H1 (cell line): ENCODE data around the gene RXRA. TPM values are rescaled to one million over a fixed set of nuclear protein-coding genes. Genes with fewer than 3 reads are reported as not detected.
A peak's percentile ranks its signal among the peaks of the same experiment; 100 is the strongest.

ENCODE experiments used
- CTCF ChIA-PET: fragments of 300-600 bp; sonication (Branson Sonifier 250); formaldehyde crosslinking; loops from one replicate; lab custom pipeline; 2021; ENCODE audit not compliant: partially characterized antibody; lab: Charles Lee
- POLR2A ChIA-PET: fragments of 300-600 bp; sonication (Branson Sonifier 250); formaldehyde crosslinking; loops from one replicate; lab custom pipeline; 2021; ENCODE audit warnings: inconsistent platforms; ENCODE audit not compliant: partially characterized antibody; lab: Charles Lee
- DNase-seq, 2 experiments: peaks; one replicate each; pipeline versions ENCODE4 v3.0.0 to v3.0.0-alpha.2; 2010 to 2022; ENCODE audit warnings: low spot score in 2 of 2, low read depth in 1 of 2, mixed read lengths in 1 of 2
- FAIRE-seq: peaks from 2 replicates; lab custom pipeline; 2011; peaks lifted over from hg19 to GRCh38; lab: Jason Lieb, UNC
- H2AFZ ChIP-seq: 2 replicates; pipeline ENCODE4 v1.8.1; 2012; ENCODE audit warnings: low read length, inconsistent platforms
- H2AK5ac ChIP-seq: 2 replicates; pipeline ENCODE4 v1.6.1; 2013; ENCODE audit warnings: low read depth, low read length
- H2BK120ac ChIP-seq: replicated peaks from 2 replicates; pipeline ENCODE3; 2013; ENCODE audit warnings: low read depth, low read length, inconsistent platforms
- H2BK12ac ChIP-seq: 2 replicates; pipeline ENCODE4 v1.6.1; 2013; ENCODE audit warnings: low read depth, low read length
- H2BK15ac ChIP-seq: 2 replicates; pipeline ENCODE4 v1.6.1; 2013; ENCODE audit warnings: low read length
- H2BK20ac ChIP-seq: 2 replicates; pipeline ENCODE4 v1.6.1; 2013; ENCODE audit warnings: low read length
- H2BK5ac ChIP-seq: 2 replicates; pipeline ENCODE4 v1.6.1; 2013; ENCODE audit warnings: low read depth, low read length
- H3K14ac ChIP-seq: 2 replicates; pipeline ENCODE4 v1.6.1; 2013; ENCODE audit warnings: inconsistent platforms; ENCODE audit not compliant: insufficient read length
- H3K18ac ChIP-seq: 2 replicates; pipeline ENCODE4 v1.6.1; 2013; ENCODE audit warnings: low read length; ENCODE audit errors: extremely low read depth
- H3K23ac ChIP-seq: 2 replicates; pipeline ENCODE4 v1.6.1; 2013; ENCODE audit warnings: inconsistent platforms; ENCODE audit not compliant: insufficient read length
- H3K23me2 ChIP-seq: 2 replicates; pipeline ENCODE4 v1.6.1; 2013; ENCODE audit warnings: low read depth, low read length
- H3K27ac ChIP-seq: 2 replicates; pipeline ENCODE4 v1.6.1; 2011; ENCODE audit warnings: low read depth, low read length, inconsistent platforms
- H3K27me3 ChIP-seq, 4 experiments: replicated peaks in 1 of 4; 1 replicate in 1 of 4; 2 replicates in 3 of 4; pipeline versions ENCODE4 v1.6.1 to v1.8.1; 2011 to 2013; ENCODE audit warnings: low read length in 3 of 4, mild to moderate bottlenecking in 3 of 4, inconsistent platforms in 2 of 4, mixed read lengths in 2 of 4, moderate library complexity in 1 of 4; ENCODE audit not compliant: control insufficient read depth in 3 of 4, insufficient read depth in 3 of 4; ENCODE audit errors: extremely low read depth in 1 of 4
- H3K36me3 ChIP-seq, 4 experiments: 2 replicates each; pipeline versions ENCODE4 v1.6.1 to v1.8.1; 2011 to 2013; ENCODE audit warnings: mild to moderate bottlenecking in 4 of 4, low read length in 3 of 4, moderate library complexity in 2 of 4, control low read depth in 1 of 4, inconsistent platforms in 1 of 4; ENCODE audit not compliant: insufficient read depth in 4 of 4, control insufficient read depth in 2 of 4
- H3K4ac ChIP-seq: replicated peaks from 2 replicates; pipeline ENCODE3; 2013; ENCODE audit warnings: low read length, low read depth, mixed read lengths, inconsistent platforms; ENCODE audit not compliant: insufficient read length
- H3K4me1 ChIP-seq, 4 experiments: replicated peaks in 1 of 4; 1 replicate in 1 of 4; 2 replicates in 3 of 4; pipeline versions ENCODE4 v1.6.1 to v1.8.1; 2011 to 2013; ENCODE audit warnings: low read length in 3 of 4, inconsistent platforms in 2 of 4, mixed read lengths in 1 of 4; ENCODE audit not compliant: insufficient read depth in 4 of 4, control insufficient read depth in 3 of 4
- H3K4me2 ChIP-seq, 2 experiments: 2 replicates each; pipeline versions ENCODE4 v1.6.1 to v1.8.1; 2011 to 2013; ENCODE audit warnings: low read depth in 2 of 2, low read length in 2 of 2, control low read depth in 1 of 2, inconsistent platforms in 1 of 2, mild to moderate bottlenecking in 1 of 2; ENCODE audit not compliant: insufficient read depth in 1 of 2
- H3K4me3 ChIP-seq, 4 experiments: fragments of 200-600, 300-600 bp in 1 of 4; sonication (generic), shearing (Covaris generic), sonication (Bioruptor Twin) in 1 of 4; 2 replicates each; pipeline versions ENCODE4 v1.5.1 to v1.8.1; 2011 to 2016; ENCODE audit warnings: low read length in 4 of 4, low read depth in 3 of 4, control low read depth in 2 of 4, inconsistent platforms in 2 of 4, mild to moderate bottlenecking in 2 of 4, mixed read lengths in 1 of 4, moderate library complexity in 1 of 4; ENCODE audit not compliant: insufficient read depth in 2 of 4; ENCODE audit errors: extremely low read depth in 1 of 4
- H3K56ac ChIP-seq: replicated peaks from 2 replicates; pipeline ENCODE3; 2013; ENCODE audit warnings: low read depth, mild to moderate bottlenecking, mixed read lengths, low read length, inconsistent platforms; ENCODE audit not compliant: insufficient read length
- H3K79me1 ChIP-seq: 2 replicates; pipeline ENCODE4 v1.6.1; 2013; ENCODE audit warnings: low read depth, low read length, control low read depth
- H3K79me2 ChIP-seq, 2 experiments: 2 replicates each; pipeline versions ENCODE4 v1.6.1 to v1.8.1; 2012 to 2013; ENCODE audit warnings: low read length in 2 of 2, mild to moderate bottlenecking in 2 of 2, inconsistent platforms in 1 of 2; ENCODE audit not compliant: insufficient read depth in 2 of 2, control insufficient read depth in 1 of 2
- H3K9ac ChIP-seq, 4 experiments: replicated peaks in 1 of 4; 1 replicate in 1 of 4; 2 replicates in 3 of 4; pipeline versions ENCODE4 v1.6.1 to v1.8.1; 2011 to 2013; ENCODE audit warnings: low read depth in 3 of 4, low read length in 3 of 4, control low read depth in 2 of 4, mild to moderate bottlenecking in 2 of 4, moderate library complexity in 2 of 4, inconsistent platforms in 1 of 4; ENCODE audit errors: extremely low read depth in 1 of 4
- H3K9me3 ChIP-seq, 2 experiments: 2 replicates each; pipeline versions ENCODE4 v1.6.1 to v1.8.1; 2012 to 2013; ENCODE audit warnings: mild to moderate bottlenecking in 2 of 2, moderate library complexity in 2 of 2, control low read depth in 1 of 2, inconsistent platforms in 1 of 2, low read depth in 1 of 2, low read length in 1 of 2, mixed read lengths in 1 of 2; ENCODE audit not compliant: insufficient read depth in 2 of 2
- H4K20me1 ChIP-seq, 2 experiments: replicated peaks in 1 of 2; 2 replicates each; pipeline versions ENCODE3 to v1.8.1; 2011 to 2013; ENCODE audit warnings: inconsistent platforms in 2 of 2, low read length in 2 of 2, mild to moderate bottlenecking in 1 of 2; ENCODE audit not compliant: insufficient read depth in 2 of 2, control insufficient read depth in 1 of 2
- H4K5ac ChIP-seq: 2 replicates; pipeline ENCODE4 v1.6.1; 2013; ENCODE audit warnings: low read length, low read depth, mixed read lengths, inconsistent platforms; ENCODE audit not compliant: insufficient read length
- H4K8ac ChIP-seq: 2 replicates; pipeline ENCODE4 v1.8.0; 2013; ENCODE audit warnings: mild to moderate bottlenecking, moderate library complexity, low read length, inconsistent platforms; ENCODE audit not compliant: insufficient read depth; ENCODE audit errors: extremely low read depth
- H4K91ac ChIP-seq: replicated peaks from 2 replicates; pipeline ENCODE3; 2013; ENCODE audit warnings: low read length, mixed read lengths, inconsistent platforms; ENCODE audit not compliant: insufficient read length
- CREB1 ChIP-seq: IDR thresholded peaks from 2 replicates; pipeline ENCODE4 v1.6.1; 2012; ENCODE audit warnings: inconsistent platforms
- RAD21 ChIP-seq, 2 experiments: IDR thresholded peaks in 1 of 2; conservative IDR thresholded peaks in 1 of 2; 2 replicates each; pipeline ENCODE4 v1.6.1; 2011; ENCODE audit warnings: low read depth in 2 of 2, low read length in 2 of 2, improper control_type of control experiment in 1 of 2, inconsistent platforms in 1 of 2, mild to moderate bottlenecking in 1 of 2, moderate library complexity in 1 of 2
- SIN3A ChIP-seq, 2 experiments: IDR thresholded peaks in 1 of 2; conservative IDR thresholded peaks in 1 of 2; 2 replicates each; pipeline ENCODE4 v1.6.1; 2011 to 2012; ENCODE audit warnings: low read length in 2 of 2, improper control_type of control experiment in 1 of 2, low read depth in 1 of 2, mild to moderate bottlenecking in 1 of 2
- USF2 ChIP-seq: IDR thresholded peaks from 2 replicates; pipeline ENCODE4 v1.6.1; 2011; ENCODE audit warnings: low read length, improper control_type of control experiment
- WGBS, 2 experiments: shearing (Covaris generic) in 1 of 2; methylation state at CpG; one replicate each; pipeline versions ENCODE4 v1.1.6 to v1.1.7; 2013 to 2015; ENCODE audit warnings: low lambda C conversion rate in 2 of 2, mixed read lengths in 2 of 2, inconsistent platforms in 1 of 2, low coverage in 1 of 2, missing lambda C conversion rate in 1 of 2; ENCODE audit not compliant: insufficient replicate concordance in 2 of 2, insufficient coverage in 1 of 2, insufficient read length in 1 of 2; ENCODE audit errors: extremely low coverage in 1 of 2, missing lambda C conversion rate in 1 of 2; 5-methylcytosine and 5-hydroxymethylcytosine counted together
- polyA plus RNA-seq, 7 experiments: library from polyadenylated mRNA; depleted of rRNA in 3 of 7; stranded (reverse) in 5 of 7; unstranded in 2 of 7; fragments of >200 nt in 5 of 7; fragments of 200-250 nt in 2 of 7; gene quantifications; 1 replicate in 5 of 7; 2 replicates in 1 of 7; 4 replicates in 1 of 7; pipeline versions ENCODE4 v1.2.1 to v1.2.3, GENCODE V29; 2011 to 2013; ENCODE audit warnings: missing spikeins in 2 of 7, mixed read lengths in 2 of 7
- total RNA-seq: library from RNA; stranded (reverse); fragmentation: NEBNext Ultra II Directional; extraction: Animal tissue kit (Norgen Biotek cat#: 25700); gene quantifications from 2 replicates; pipeline ENCODE4 v1.2.1, GENCODE V29; 2021
- TF ChIP-seq, protein P1 (sequence below), 3 experiments: IDR thresholded peaks; 1 replicate in 2 of 3; 2 replicates in 1 of 3; pipeline versions ENCODE4 v1.5.1 to v1.6.1; 2011; ENCODE audit warnings: low read length in 3 of 3, mild to moderate bottlenecking in 3 of 3, inconsistent platforms in 2 of 3, low read depth in 1 of 3, moderate library complexity in 1 of 3; ENCODE audit not compliant: insufficient read depth in 1 of 3; ENCODE audit errors: control extremely low read depth in 1 of 3

The RXRA gene
- total and polyA plus RNA-seq, 2 of the 8 experiments (the other 6 are each of a cell fraction or from before 2014, with no cell fraction given): 9.8 to 29.4 TPM

DNA sequence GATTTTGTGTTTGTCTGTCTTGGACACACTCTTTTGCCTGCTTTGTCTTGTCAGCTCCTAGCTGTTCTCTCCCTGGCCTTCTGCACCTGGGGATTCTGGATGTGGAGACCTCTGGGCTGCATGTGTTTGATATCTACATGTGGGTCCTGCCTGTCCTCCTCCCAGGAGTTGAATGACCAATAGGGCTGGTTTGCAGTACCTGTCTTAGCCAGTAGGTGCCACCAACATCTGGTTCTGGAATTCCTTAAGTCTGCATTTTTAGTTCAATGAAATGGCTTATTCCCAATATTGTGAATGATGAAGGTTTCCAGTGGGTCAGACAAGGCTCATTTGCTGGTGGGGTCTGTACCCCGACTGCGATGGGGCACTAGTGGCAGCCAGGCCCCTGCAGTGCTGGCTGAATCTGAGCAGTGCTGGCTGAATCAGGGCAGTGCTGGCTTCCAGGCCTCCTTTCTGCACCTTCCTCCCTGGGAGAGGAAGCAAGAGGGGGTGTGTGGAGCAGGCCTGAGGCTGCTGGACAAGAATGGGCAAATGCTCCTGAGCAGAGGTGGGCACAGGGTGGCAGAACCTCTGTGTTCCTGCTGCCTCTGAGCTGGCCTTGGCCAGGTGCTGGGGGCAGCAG, 73.3 kb downstream of the RXRA start:
- Histone ChIP-seq H4K20me1 (peaks cover 3 to 8% of the 10 kb centered on the region in 2 experiments), H3K9ac (no peak overlapping the region), H3K4me2 (no peak overlapping the region), H2AFZ (no peak overlapping the region), H3K27me3 (no peaks in the 10 kb centered on the region), H2BK15ac (no peak overlapping the region), H3K79me2 (peaks cover 0 to 25% of the 10 kb centered on the region in 2 experiments; a peak in 1 of 4 replicates), H2BK5ac (no peak overlapping the region), H3K9me3 (peaks cover 10 to 11% of the 10 kb centered on the region in 2 experiments), H4K5ac (no peak overlapping the region), H3K4ac (no peak overlapping the region), H2BK12ac (no peak overlapping the region), H3K27ac (no peak overlapping the region; the same call in 1 of the 2 replicates), H2AK5ac (no peak overlapping the region), H3K79me1 (peaks cover 8% of the 10 kb centered on the region), H3K56ac (no peak overlapping the region), H3K18ac (no peak overlapping the region), H4K91ac (no peak overlapping the region), H3K23me2 (no peaks in the 10 kb centered on the region), H3K23ac (no peak overlapping the region), H3K4me3 (no peak overlapping the region), H4K8ac (no peak overlapping the region; the same call in 1 of the 2 replicates), H3K4me1 (peaks cover 0 to 4% (median 1%) of the 10 kb centered on the region in 4 experiments; a peak in 2 of 7 replicates), H3K36me3 (no peaks in the 10 kb centered on the region), H2BK120ac (no peak overlapping the region), H2BK20ac (no peak overlapping the region), H3K14ac (no peak overlapping the region)
- peak in 1 of 2 experiments; percentile 28; a peak in 2 of 4 replicates for TF ChIP-seq RAD21 (IDR thresholded peaks at IDR 0.05 in 1 of 2, conservative IDR thresholded peaks at IDR 0.05 in 1 of 2; ENCODE audit: low read depth in 2 of 2, low read length in 2 of 2)
- TF ChIP-seq, protein P1, sequence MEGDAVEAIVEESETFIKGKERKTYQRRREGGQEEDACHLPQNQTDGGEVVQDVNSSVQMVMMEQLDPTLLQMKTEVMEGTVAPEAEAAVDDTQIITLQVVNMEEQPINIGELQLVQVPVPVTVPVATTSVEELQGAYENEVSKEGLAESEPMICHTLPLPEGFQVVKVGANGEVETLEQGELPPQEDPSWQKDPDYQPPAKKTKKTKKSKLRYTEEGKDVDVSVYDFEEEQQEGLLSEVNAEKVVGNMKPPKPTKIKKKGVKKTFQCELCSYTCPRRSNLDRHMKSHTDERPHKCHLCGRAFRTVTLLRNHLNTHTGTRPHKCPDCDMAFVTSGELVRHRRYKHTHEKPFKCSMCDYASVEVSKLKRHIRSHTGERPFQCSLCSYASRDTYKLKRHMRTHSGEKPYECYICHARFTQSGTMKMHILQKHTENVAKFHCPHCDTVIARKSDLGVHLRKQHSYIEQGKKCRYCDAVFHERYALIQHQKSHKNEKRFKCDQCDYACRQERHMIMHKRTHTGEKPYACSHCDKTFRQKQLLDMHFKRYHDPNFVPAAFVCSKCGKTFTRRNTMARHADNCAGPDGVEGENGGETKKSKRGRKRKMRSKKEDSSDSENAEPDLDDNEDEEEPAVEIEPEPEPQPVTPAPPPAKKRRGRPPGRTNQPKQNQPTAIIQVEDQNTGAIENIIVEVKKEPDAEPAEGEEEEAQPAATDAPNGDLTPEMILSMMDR (IDR thresholded peaks at IDR 0.05; ENCODE audit: control extremely low read depth in 1 of 3, insufficient read depth in 1 of 3, low read depth in 1 of 3, low read length in 3 of 3): peak in 2 of 3 experiments; percentile 41 to 69; a peak in 3 of 4 replicates
- TF ChIP-seq USF2: no peak
- no peak for TF ChIP-seq CREB1
- no peak for TF ChIP-seq SIN3A (conservative IDR thresholded peaks at IDR 0.05 in 1 of 2, IDR thresholded peaks at IDR 0.05 in 1 of 2; ENCODE audit: low read depth in 1 of 2, low read length in 2 of 2)
- POLR2A ChIA-PET: no interaction called here
- WGBS, 2 experiments: 94% methylated on average over 2 of the region's 2 CpGs; no CpG with 5 or more reads in 1 of the 2 experiments
- DNase-seq: no peak
- FAIRE-seq: peak; percentile 36
- CTCF ChIA-PET: interaction anchor here (0.6 to 3.4 kb wide), 26 partner anchors 10 to 556 kb away, joined by 3 to 24 read pairs (median 4); no protein-coding TSS in a partner anchor
